ENCODE measurements around the gene SMARCAD1. TPM values are rescaled to one million over a fixed set of nuclear protein-coding genes. Genes with fewer than 3 reads are reported as not detected.

Gene SMARCAD1
- total RNA-seq, 6 donors from 2014 or later = 12.1 to 25.0 (median 17.4) TPM

GRCh38 chr4:94225449-94225848 is 17.8 kb downstream of the SMARCAD1 start:
- Histone ChIP-seq H3K9me3 (no peaks in the 10 kb centered on the region), H3K27me3 (no peaks in the 10 kb centered on the region), H3K27ac (no peak overlapping the region), H3K4me1 (no peaks in the 10 kb centered on the region), H3K4me3 (no peak overlapping the region), H3K36me3 (peaks cover 0 to 22% (median under 1%) of the 10 kb centered on the region in 4 donors)
- DNase-seq (no peak), ATAC-seq (ENCODE audit: low FRiP score in 2 of 2) (no peak)
- TF ChIP-seq CTCF (IDR thresholded peaks at IDR 0.05) = no peak
- TF ChIP-seq POLR2AphosphoS5 (IDR thresholded peaks at IDR 0.05) = no peak
- TF ChIP-seq POLR2A (IDR thresholded peaks at IDR 0.05) = no peak
- TF ChIP-seq EP300 (IDR thresholded peaks at IDR 0.05) = no peak

- no peaks in the 10 kb centered on the region for H3K27me3 ChIP-seq
- no peaks in the 10 kb centered on the region for H3K4me1 ChIP-seq
- H3K9me3 ChIP-seq = no peaks in the 10 kb centered on the region
- H3K36me3 ChIP-seq = peaks cover 0 to 17% (median 0%) of the 10 kb centered on the region in 4 donors
- no peak overlapping the region for H3K4me3 ChIP-seq
- WGBS, 2 donors = 94 to 96% methylated on average over 4 of the region's 4 CpGs
- no peak for ATAC-seq (ENCODE audit: low FRiP score in 2 of 2)
- no peak for TF ChIP-seq CTCF (IDR thresholded peaks at IDR 0.05)
- no peak for TF ChIP-seq EP300 (IDR thresholded peaks at IDR 0.05)
- no peak for TF ChIP-seq POLR2A (IDR thresholded peaks at IDR 0.05)
- TF ChIP-seq POLR2AphosphoS5 (IDR thresholded peaks at IDR 0.05) = no peak
- H3K27ac ChIP-seq = no peak overlapping the region
- no peak for DNase-seq
These were observed 19.1 kb downstream of the SMARCAD1 start for GRCh38 chr4:94226763-94227162.

- H3K27ac ChIP-seq = no peak overlapping the region
- TF ChIP-seq POLR2A (IDR thresholded peaks at IDR 0.05) = no peak
- TF ChIP-seq POLR2AphosphoS5 (IDR thresholded peaks at IDR 0.05) = no peak
- TF ChIP-seq EP300 (IDR thresholded peaks at IDR 0.05) = no peak
- no peak for TF ChIP-seq CTCF (IDR thresholded peaks at IDR 0.05)
- no peaks in the 10 kb centered on the region for H3K9me3 ChIP-seq
- H3K27me3 ChIP-seq = no peaks in the 10 kb centered on the region
- ATAC-seq (ENCODE audit: low FRiP score in 2 of 2) (no peak), DNase-seq (no peak)
- H3K4me1 ChIP-seq = no peaks in the 10 kb centered on the region
- peaks cover 0 to 18% (median 0%) of the 10 kb centered on the region in 4 donors for H3K36me3 ChIP-seq
- WGBS, 2 donors = 86 to 88% methylated on average over 5 of the region's 5 CpGs
- no peak overlapping the region for H3K4me3 ChIP-seq
These were observed 21.0 kb downstream of the SMARCAD1 start for GRCh38 chr4:94228493-94229216.

- H3K27ac ChIP-seq = no peak overlapping the region
- H3K9me3 ChIP-seq = no peaks in the 10 kb centered on the region
- no peaks in the 10 kb centered on the region for H3K4me1 ChIP-seq
- no peaks in the 10 kb centered on the region for H3K27me3 ChIP-seq
- DNase-seq (no peak), ATAC-seq (ENCODE audit: low FRiP score in 2 of 2) (no peak)
- WGBS, 2 donors = 88 to 95% methylated on average over 6 of the region's 6 CpGs
- no peak overlapping the region for H3K4me3 ChIP-seq
- peaks cover 0 to 23% (median 2%) of the 10 kb centered on the region in 4 donors for H3K36me3 ChIP-seq
- TF ChIP-seq POLR2A (IDR thresholded peaks at IDR 0.05) = no peak
- no peak for TF ChIP-seq CTCF (IDR thresholded peaks at IDR 0.05)
- TF ChIP-seq POLR2AphosphoS5 (IDR thresholded peaks at IDR 0.05) = no peak
- no peak for TF ChIP-seq EP300 (IDR thresholded peaks at IDR 0.05)
These were observed 24.9 kb downstream of the SMARCAD1 start for GRCh38 chr4:94232519-94232918.

GRCh38 chr4:94235825-94236224 is 28.2 kb downstream of the SMARCAD1 start:
- Histone ChIP-seq H3K27me3 (no peaks in the 10 kb centered on the region), H3K9me3 (no peaks in the 10 kb centered on the region), H3K4me1 (no peaks in the 10 kb centered on the region), H3K27ac (no peak overlapping the region), H3K36me3 (peaks cover 0 to 47% (median 7%) of the 10 kb centered on the region in 4 donors), H3K4me3 (no peak overlapping the region)
- DNase-seq = no peak
- TF ChIP-seq EP300 (IDR thresholded peaks at IDR 0.05) (no peak), POLR2AphosphoS5 (IDR thresholded peaks at IDR 0.05) (no peak), CTCF (IDR thresholded peaks at IDR 0.05) (no peak), POLR2A (IDR thresholded peaks at IDR 0.05) (no peak)
- ATAC-seq (ENCODE audit: low FRiP score in 2 of 2) = no peak

Measured in upper lobe of left lung (tissue), 6 donors.